Fibroblast of mammary gland (primary cell): Measurements from ENCODE around the gene IL20RA.

Source experiments
- DNase-seq: peaks from one replicate; pipeline ENCODE4 v3.0.0-alpha.2; 2010; ENCODE audit warnings: low read depth
- H3K4me3 ChIP-seq: 2 replicates; pipeline ENCODE4 v1.5.1; 2011; ENCODE audit warnings: low read depth, mild to moderate bottlenecking, low read length, moderate library complexity; ENCODE audit not compliant: control insufficient read depth
- CTCF ChIP-seq: conservative IDR thresholded peaks from 2 replicates; pipeline ENCODE4 v1.5.1; 2011; ENCODE audit warnings: low read depth, low read length, inconsistent platforms; ENCODE audit not compliant: control insufficient read depth, insufficient read depth

IL20RA gene

GRCh38 chr6:137028912-137029311 lies 15.9 kb downstream of the IL20RA start:
- H3K4me3 ChIP-seq: no peak overlapping the region
- no peak for DNase-seq
- TF ChIP-seq CTCF: no peak

DNA sequence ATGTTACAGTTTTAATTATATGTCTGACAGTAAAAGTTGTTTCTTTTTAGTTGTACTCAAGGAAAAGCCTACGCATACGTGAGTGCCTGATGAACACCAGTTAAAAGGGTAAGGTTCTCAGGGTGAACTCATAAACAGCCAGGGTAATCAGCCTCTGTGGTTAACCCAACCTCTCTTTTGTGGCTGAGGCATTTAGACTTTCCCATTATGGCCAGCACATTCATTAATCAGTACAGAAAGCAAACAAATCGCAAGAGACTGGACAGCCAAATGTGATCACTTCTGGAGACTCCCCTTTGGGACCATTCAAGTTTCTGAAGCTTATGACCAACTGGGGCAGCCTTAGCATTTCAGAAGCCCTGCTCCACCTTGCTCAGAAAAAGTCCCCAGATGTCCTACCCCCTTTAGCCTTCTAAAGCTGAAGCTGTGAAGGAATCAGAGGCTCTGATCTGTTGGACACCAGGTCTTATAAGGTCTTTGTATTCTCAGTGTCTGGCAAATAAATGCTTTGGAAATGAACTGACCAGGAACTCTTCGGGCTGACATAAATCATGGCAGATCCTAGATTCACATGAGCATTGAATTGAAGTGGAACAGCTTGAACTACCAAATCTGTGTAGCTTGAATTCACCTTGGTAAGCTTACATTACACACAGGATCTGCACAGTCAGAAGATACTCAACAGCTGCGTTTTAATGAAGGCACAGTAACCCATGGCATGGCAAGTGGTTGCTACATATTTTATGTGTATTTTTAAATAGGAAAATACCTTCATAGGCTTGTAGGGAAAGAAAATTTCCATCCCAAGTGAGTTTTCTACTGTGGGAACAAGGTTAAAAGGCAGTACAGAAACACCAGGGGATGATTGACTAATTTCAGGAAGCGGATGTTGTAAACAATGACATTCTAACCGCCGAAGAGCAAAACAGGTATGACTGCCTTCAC lies 18.7 kb downstream of the IL20RA start:
- no peak overlapping the region for H3K4me3 ChIP-seq
- DNase-seq: no peak
- TF ChIP-seq CTCF: no peak

- no peak overlapping the region for H3K4me3 ChIP-seq
- TF ChIP-seq CTCF: no peak
- no peak for DNase-seq
Measured at GRCh38 chr6:137024237-137024990, 20.4 kb downstream of the IL20RA start.

DNA sequence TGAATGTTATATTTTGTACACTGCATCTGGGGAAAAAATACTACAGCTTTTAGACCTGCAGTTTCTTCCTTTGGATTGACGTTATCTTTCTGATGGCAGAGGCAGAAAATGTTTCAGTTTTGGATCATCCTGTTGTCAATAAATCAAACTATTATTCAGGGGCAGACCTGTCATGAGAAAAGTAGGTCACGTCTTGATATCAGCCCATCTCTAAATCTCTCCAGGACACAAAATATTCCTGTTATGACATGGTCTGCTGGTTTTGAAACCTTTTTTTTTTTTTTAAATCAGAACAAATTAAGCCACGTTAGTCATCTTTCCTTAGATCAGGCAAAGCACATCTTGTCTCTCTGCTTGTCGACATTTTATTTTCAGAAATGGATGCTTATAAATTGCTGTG lies 24.0 kb downstream of the IL20RA start:
- no peak overlapping the region for H3K4me3 ChIP-seq
- TF ChIP-seq CTCF: no peak
- no peak for DNase-seq

GRCh38 chr6:137019476-137020272 lies 25.1 kb downstream of the IL20RA start:
- TF ChIP-seq CTCF: no peak
- DNase-seq: no peak
- H3K4me3 ChIP-seq: no peak overlapping the region

DNA sequence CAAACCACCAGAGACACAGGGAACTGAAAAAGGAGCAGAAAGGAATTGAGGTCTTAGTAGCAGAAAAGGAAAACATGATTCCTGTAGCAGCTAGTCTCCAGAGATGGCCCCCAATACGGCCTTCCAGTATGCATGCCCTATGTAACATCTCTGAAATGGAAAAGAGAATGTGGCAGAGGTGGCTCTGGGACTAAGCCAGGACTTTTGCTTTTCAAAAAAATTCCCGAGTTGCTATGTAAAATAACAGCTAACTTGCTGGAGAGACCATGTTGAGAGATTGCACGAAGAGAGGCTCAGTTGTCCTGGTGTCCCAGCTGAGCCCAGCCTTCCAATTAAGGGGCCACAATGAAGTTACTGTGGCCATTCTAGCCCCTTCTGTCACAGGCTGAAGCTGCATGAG lies 27.7 kb downstream of the IL20RA start:
- no peak for DNase-seq
- no peak for TF ChIP-seq CTCF
- no peak overlapping the region for H3K4me3 ChIP-seq
